BJ (cell line): ENCODE data around the gene TBXAS1. TPM values are rescaled to one million over a fixed set of nuclear protein-coding genes. Genes with fewer than 3 reads are reported as not detected.

Experiments
- CTCF ChIA-PET: fragments of 350-600 bp; formaldehyde crosslinking; extraction: SDS; loops from one replicate; lab custom pipeline; 2021; ENCODE audit warnings: antibody characterized with exemption, inconsistent platforms; lab: Yijun Ruan, JAX
- POLR2A ChIA-PET: fragments of 300-600 bp; sonication (Branson Sonifier 250); formaldehyde crosslinking; extraction: SDS; loops from one replicate; lab custom pipeline; 2021; ENCODE audit warnings: antibody characterized with exemption; lab: Charles Lee
- DNase-seq: peaks from one replicate; pipeline ENCODE4 v3.0.0-alpha.2; 2011; ENCODE audit warnings: low read depth
- H3K27me3 ChIP-seq: 2 replicates; pipeline ENCODE4 v1.6.0; 2011; ENCODE audit warnings: low read length; ENCODE audit not compliant: control insufficient read depth, insufficient read depth
- H3K36me3 ChIP-seq: 2 replicates; pipeline ENCODE4 v1.5.1; 2011; ENCODE audit warnings: low read length; ENCODE audit not compliant: control insufficient read depth, insufficient read depth
- H3K4me3 ChIP-seq: 2 replicates; pipeline ENCODE4 v1.5.1; 2011; ENCODE audit warnings: low read depth, mild to moderate bottlenecking, control low read depth, low read length
- polyA plus RNA-seq: library from polyadenylated mRNA; depleted of rRNA; stranded (reverse); fragments of >200 nt; gene quantifications from 2 replicates; pipeline ENCODE4 v1.2.3, GENCODE V29; 2011
- TF ChIP-seq, protein P1 (sequence below): IDR thresholded peaks from 2 replicates; pipeline ENCODE4 v1.5.1; 2011; ENCODE audit warnings: low read depth, mild to moderate bottlenecking, control low read depth, inconsistent platforms, low read length, moderate library complexity; ENCODE audit not compliant: insufficient read depth

Gene TBXAS1
- polyA plus RNA-seq, 1 experiment: 0.16 TPM

GRCh38 chr7:139915864-139916716, 87.0 kb downstream of the TBXAS1 start:
- ChIA-PET POLR2A (no interaction called here), CTCF (interaction anchor here (0.5 to 1.2 kb wide), 7 partner anchors 9 to 444 kb away, joined by 3 to 6 read pairs (median 3); no protein-coding TSS in a partner anchor)
- H3K4me3 ChIP-seq: no peak overlapping the region
- peaks cover 2% of the 10 kb centered on the region for H3K27me3 ChIP-seq
- TF ChIP-seq, protein P1, sequence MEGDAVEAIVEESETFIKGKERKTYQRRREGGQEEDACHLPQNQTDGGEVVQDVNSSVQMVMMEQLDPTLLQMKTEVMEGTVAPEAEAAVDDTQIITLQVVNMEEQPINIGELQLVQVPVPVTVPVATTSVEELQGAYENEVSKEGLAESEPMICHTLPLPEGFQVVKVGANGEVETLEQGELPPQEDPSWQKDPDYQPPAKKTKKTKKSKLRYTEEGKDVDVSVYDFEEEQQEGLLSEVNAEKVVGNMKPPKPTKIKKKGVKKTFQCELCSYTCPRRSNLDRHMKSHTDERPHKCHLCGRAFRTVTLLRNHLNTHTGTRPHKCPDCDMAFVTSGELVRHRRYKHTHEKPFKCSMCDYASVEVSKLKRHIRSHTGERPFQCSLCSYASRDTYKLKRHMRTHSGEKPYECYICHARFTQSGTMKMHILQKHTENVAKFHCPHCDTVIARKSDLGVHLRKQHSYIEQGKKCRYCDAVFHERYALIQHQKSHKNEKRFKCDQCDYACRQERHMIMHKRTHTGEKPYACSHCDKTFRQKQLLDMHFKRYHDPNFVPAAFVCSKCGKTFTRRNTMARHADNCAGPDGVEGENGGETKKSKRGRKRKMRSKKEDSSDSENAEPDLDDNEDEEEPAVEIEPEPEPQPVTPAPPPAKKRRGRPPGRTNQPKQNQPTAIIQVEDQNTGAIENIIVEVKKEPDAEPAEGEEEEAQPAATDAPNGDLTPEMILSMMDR: no peak
- no peaks in the 10 kb centered on the region for H3K36me3 ChIP-seq
- DNase-seq: peak; percentile 82

GRCh38 chr7:139916717-139917395, 87.8 kb downstream of the TBXAS1 start:
- no peak for DNase-seq
- ChIA-PET CTCF (interaction anchor here (0.5 to 1.2 kb wide), 6 partner anchors 18 to 445 kb away, joined by 3 to 6 read pairs (median 3); no protein-coding TSS in a partner anchor), POLR2A (no interaction called here)
- Histone ChIP-seq H3K36me3 (no peaks in the 10 kb centered on the region), H3K27me3 (peaks cover 2% of the 10 kb centered on the region), H3K4me3 (no peak overlapping the region)
- TF ChIP-seq, protein P1: no peak

DNA sequence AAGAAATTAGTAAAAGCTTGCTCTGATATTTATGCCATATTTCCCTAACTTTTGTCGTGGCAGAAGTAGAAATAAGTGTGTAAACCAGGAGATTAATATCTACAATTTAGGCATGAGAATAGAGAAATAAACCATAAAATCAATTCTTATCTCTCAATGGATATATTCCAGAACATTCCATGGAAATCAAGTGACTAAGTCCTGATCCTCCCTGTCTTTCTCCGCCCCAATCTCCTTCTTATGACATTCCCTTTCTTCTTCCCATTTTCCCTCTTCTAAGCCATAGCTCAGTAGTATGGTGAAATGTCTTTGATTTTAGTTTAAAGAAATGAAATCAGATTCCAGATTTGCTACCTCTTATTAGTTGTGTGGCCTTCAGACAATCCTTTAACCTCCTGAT, 88.8 kb downstream of the TBXAS1 start:
- ChIA-PET POLR2A (no interaction called here), CTCF (interaction anchor here (1.2 kb wide), 1 partner anchor 270 kb away, joined by 3 read pairs; no protein-coding TSS in a partner anchor)
- DNase-seq: no peak
- H3K4me3 ChIP-seq: no peak overlapping the region
- TF ChIP-seq, protein P1: no peak
- H3K36me3 ChIP-seq: no peaks in the 10 kb centered on the region
- peaks cover 4% of the 10 kb centered on the region for H3K27me3 ChIP-seq

- no peak for DNase-seq
- ChIA-PET POLR2A (no interaction called here), CTCF (interaction anchor here (1.2 kb wide), 1 partner anchor 271 kb away, joined by 3 read pairs; no protein-coding TSS in a partner anchor)
- Histone ChIP-seq H3K4me3 (no peak overlapping the region), H3K27me3 (peaks cover 4% of the 10 kb centered on the region), H3K36me3 (no peaks in the 10 kb centered on the region)
- TF ChIP-seq, protein P1: no peak
Measured at GRCh38 chr7:139918480-139918879, 89.4 kb downstream of the TBXAS1 start.

GRCh38 chr7:139923090-139923489, 94.0 kb downstream of the TBXAS1 start:
- Histone ChIP-seq H3K36me3 (no peaks in the 10 kb centered on the region), H3K27me3 (peaks cover 4% of the 10 kb centered on the region), H3K4me3 (no peak overlapping the region)
- CTCF ChIA-PET: interaction anchor here (1.8 kb wide), 1 partner anchor 15 kb away, joined by 4 read pairs; no protein-coding TSS in a partner anchor
- no peak for DNase-seq
- POLR2A ChIA-PET: no interaction called here
- TF ChIP-seq, protein P1: no peak
